ENCODE results near the gene GABPA. TPM values are rescaled to one million over a fixed set of nuclear protein-coding genes. Genes with fewer than 3 reads are reported as not detected.

Gene GABPA
- total RNA-seq, 1 donor from 2014 or later = 23.6 TPM

DNA sequence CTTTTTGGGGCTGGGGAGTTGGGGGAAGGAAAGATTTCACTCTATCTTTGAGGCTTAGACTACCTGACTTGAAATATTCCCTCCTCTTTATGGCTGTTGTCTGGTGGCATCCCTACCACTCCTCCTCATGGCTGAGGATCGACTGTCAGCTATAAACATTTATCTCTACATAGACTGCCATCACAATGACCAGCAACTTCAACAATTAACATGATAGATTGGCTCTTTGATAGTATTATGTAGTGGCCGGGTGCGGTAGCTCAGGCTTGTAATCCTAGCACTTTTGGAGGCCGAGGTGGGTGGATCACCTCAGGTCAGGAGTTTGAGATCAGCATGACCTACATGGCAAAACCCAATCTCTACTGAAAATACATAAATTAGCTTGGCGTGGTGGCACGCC is 72.4 kb downstream of the GABPA start:
- DNase-seq (ENCODE audit: low spot score) = no peak

GRCh38 chr21:25809013-25809412 is 74.2 kb downstream of the GABPA start:
- DNase-seq (ENCODE audit: low spot score) = no peak

DNA sequence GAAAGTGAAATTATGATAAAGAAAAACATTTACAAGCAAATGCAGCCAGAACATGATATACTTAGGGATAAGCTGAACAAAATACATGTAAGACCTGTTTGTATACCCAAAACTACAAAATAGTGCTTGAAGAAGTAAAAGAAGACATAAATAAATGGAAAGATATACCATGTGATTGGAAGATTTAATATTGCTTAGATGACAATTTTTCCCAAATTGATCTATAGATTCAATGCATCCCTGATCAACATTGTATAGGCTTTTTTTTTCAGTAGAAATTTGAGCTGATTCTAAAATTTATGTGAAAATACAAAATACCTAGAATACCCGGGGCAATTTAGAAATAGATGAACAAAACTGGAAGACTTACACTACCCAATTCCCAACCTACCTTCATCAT is 76.4 kb downstream of the GABPA start:
- DNase-seq (ENCODE audit: low spot score) = no peak

GRCh38 chr21:25813917-25814316 is 79.1 kb downstream of the GABPA start:
- no peak for DNase-seq (ENCODE audit: low spot score)

DNA sequence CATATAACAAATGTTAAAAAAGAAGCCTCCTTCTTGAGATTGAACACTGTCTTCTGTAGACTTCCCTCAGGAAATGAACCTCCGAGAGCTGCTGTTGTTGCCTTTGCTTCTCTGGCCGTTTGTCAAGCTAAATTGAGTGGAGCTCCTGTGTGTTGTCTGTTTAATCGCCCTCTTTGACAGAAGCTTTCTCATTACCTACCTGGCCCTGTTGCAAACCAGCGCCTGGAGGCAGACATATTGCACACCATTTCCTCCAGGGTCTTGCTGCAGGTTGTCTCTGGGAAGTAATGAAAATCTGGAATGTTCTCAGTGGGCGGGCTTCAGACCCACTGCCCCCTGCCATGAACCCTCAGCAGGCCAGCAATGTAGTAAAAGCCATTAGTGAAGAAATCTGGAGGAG is 83.3 kb downstream of the GABPA start:
- DNase-seq (ENCODE audit: low spot score) = no peak

- no peak for DNase-seq (ENCODE audit: low spot score)
Observed at GRCh38 chr21:25818551-25818950, 83.8 kb downstream of the GABPA start.

Other genes starting within 250 kb of the GABPA start
- 22.8 TPM for gene MRPL39, start 127.5 kb upstream of the GABPA start, total RNA-seq
- 13.3 TPM for gene JAM2, start 95.7 kb upstream of the GABPA start, total RNA-seq
- gene ATP5PF, start 68 bp upstream of the GABPA start, total RNA-seq = 164 TPM

Measured in mesenteric fat pad (tissue), 1 donor.